ENCODE data around the gene TRERF1. TPM values are rescaled to one million over a fixed set of nuclear protein-coding genes. Genes with fewer than 3 reads are reported as not detected.

Gene TRERF1
- total RNA-seq, 4 donors from 2014 or later, result 0.47 to 0.87 (median 0.50) TPM

DNA sequence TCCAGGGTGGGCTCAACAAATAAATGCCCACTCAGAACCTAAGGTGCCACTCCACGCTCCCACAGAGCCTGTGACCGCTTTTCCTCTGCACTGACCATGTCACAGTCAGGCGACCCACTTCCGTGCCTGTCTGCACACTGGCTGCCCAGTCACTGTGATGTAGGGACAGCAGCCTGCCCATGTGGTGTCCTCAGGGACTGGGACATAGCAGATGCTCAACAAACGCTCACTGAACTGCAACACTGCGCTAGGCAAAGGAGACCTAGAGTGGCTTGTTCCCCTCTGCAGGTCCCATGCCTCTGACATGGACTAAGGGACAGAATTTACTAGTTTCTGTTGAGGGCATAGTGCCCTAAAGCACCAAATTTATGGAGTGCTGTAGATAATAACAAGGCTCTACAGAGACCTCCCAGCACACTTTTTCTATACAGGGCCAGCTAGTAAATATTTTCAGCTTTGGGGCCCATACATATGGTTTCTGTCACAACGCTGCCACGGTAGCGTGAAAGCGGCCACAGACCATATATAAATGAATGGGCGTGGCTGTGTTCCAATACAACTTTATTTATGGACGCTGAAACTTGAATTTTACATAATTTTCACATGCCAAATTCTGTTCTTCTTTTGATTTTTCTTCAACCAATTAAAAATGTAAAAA, 176.2 kb downstream of the TRERF1 start:
- no peaks in the 10 kb centered on the region for H3K9me3 ChIP-seq
- no peak overlapping the region for H3K4me3 ChIP-seq
- intact Hi-C loops (cut with DNase I; ENCODE audit: low total_unique reads) (no loop called here), in situ Hi-C loops (cut with MboI; ENCODE audit: low sequenced_read_pairs in 4 of 4) (no loop called here)
- no peaks in the 10 kb centered on the region for H3K36me3 ChIP-seq
- peak overlapping the region in 1 of 4 donors; percentile 49 for H3K27ac ChIP-seq
- peaks cover 15 to 17% of the 10 kb centered on the region in 2 donors for H3K4me1 ChIP-seq
- H3K27me3 ChIP-seq, result no peaks in the 10 kb centered on the region
- no peak for ATAC-seq
- no peak for DNase-seq
- no peak for TF ChIP-seq POLR2A (IDR thresholded peaks at IDR 0.05)
- TF ChIP-seq, protein P1, sequence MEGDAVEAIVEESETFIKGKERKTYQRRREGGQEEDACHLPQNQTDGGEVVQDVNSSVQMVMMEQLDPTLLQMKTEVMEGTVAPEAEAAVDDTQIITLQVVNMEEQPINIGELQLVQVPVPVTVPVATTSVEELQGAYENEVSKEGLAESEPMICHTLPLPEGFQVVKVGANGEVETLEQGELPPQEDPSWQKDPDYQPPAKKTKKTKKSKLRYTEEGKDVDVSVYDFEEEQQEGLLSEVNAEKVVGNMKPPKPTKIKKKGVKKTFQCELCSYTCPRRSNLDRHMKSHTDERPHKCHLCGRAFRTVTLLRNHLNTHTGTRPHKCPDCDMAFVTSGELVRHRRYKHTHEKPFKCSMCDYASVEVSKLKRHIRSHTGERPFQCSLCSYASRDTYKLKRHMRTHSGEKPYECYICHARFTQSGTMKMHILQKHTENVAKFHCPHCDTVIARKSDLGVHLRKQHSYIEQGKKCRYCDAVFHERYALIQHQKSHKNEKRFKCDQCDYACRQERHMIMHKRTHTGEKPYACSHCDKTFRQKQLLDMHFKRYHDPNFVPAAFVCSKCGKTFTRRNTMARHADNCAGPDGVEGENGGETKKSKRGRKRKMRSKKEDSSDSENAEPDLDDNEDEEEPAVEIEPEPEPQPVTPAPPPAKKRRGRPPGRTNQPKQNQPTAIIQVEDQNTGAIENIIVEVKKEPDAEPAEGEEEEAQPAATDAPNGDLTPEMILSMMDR (IDR thresholded peaks at IDR 0.05 in 4 of 5, conservative IDR thresholded peaks at IDR 0.05 in 1 of 5), result no peak

DNA sequence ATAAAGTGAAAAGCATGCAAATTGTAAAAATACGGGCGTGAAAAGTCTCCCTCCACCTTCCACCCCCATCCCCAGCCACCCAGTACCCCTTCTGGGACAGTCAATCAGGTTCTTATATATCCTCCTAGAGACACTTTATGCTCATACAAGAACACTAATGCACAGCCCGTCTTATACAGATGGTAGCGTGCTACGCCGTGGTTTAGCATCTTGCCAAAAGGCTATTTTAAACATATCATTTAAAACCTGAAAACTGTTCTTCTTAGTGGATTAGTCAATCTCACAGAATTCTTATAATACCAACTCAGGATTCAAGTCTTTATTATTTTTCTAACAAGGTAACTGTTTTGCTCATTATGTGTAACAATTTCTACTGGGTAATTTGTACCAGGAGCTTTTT, 176.8 kb downstream of the TRERF1 start:
- in situ Hi-C loops (cut with MboI; ENCODE audit: low sequenced_read_pairs in 4 of 4) (loop anchor here (25.0 kb wide), 1 partner anchor 262 kb away; no protein-coding TSS in a partner anchor), intact Hi-C loops (cut with DNase I; ENCODE audit: low total_unique reads) (no loop called here)
- no peak overlapping the region for H3K27ac ChIP-seq
- H3K4me3 ChIP-seq, result no peak overlapping the region
- no peak for DNase-seq
- peaks cover 9 to 17% of the 10 kb centered on the region in 2 donors for H3K4me1 ChIP-seq
- ATAC-seq, result no peak
- H3K36me3 ChIP-seq, result no peaks in the 10 kb centered on the region
- no peaks in the 10 kb centered on the region for H3K27me3 ChIP-seq
- TF ChIP-seq, protein P1 (IDR thresholded peaks at IDR 0.05 in 4 of 5, conservative IDR thresholded peaks at IDR 0.05 in 1 of 5), result no peak
- no peak for TF ChIP-seq POLR2A (IDR thresholded peaks at IDR 0.05)
- H3K9me3 ChIP-seq, result no peaks in the 10 kb centered on the region

GRCh38 chr6:42271834-42272805, 179.6 kb downstream of the TRERF1 start:
- in situ Hi-C loops (cut with MboI; ENCODE audit: low sequenced_read_pairs in 4 of 4) (loop anchor here (25.0 kb wide), 1 partner anchor 265 kb away; no protein-coding TSS in a partner anchor), intact Hi-C loops (cut with DNase I; ENCODE audit: low total_unique reads) (no loop called here)
- DNase-seq (no peak), ATAC-seq (no peak)
- no peak for TF ChIP-seq POLR2A (IDR thresholded peaks at IDR 0.05)
- TF ChIP-seq, protein P1 (IDR thresholded peaks at IDR 0.05 in 4 of 5, conservative IDR thresholded peaks at IDR 0.05 in 1 of 5), result no peak
- peaks cover 0 to 4% of the 10 kb centered on the region in 2 donors for H3K4me1 ChIP-seq
- no peak overlapping the region for H3K4me3 ChIP-seq
- H3K36me3 ChIP-seq, result no peaks in the 10 kb centered on the region
- no peak overlapping the region for H3K27ac ChIP-seq
- H3K27me3 ChIP-seq, result no peaks in the 10 kb centered on the region
- no peaks in the 10 kb centered on the region for H3K9me3 ChIP-seq

- no peaks in the 10 kb centered on the region for H3K4me1 ChIP-seq
- intact Hi-C loops (cut with DNase I; ENCODE audit: low total_unique reads), result no loop called here
- in situ Hi-C loops (cut with MboI; ENCODE audit: low sequenced_read_pairs in 4 of 4), result loop anchor here (25.0 kb wide), 1 partner anchor 267 kb away; no protein-coding TSS in a partner anchor
- H3K27me3 ChIP-seq, result no peaks in the 10 kb centered on the region
- no peak overlapping the region for H3K27ac ChIP-seq
- DNase-seq (no peak), ATAC-seq (no peak)
- no peak for TF ChIP-seq POLR2A (IDR thresholded peaks at IDR 0.05)
- TF ChIP-seq, protein P1 (IDR thresholded peaks at IDR 0.05 in 4 of 5, conservative IDR thresholded peaks at IDR 0.05 in 1 of 5), result no peak
- no peaks in the 10 kb centered on the region for H3K9me3 ChIP-seq
- no peak overlapping the region for H3K4me3 ChIP-seq
- no peaks in the 10 kb centered on the region for H3K36me3 ChIP-seq
Observed at GRCh38 chr6:42269974-42270510, 181.7 kb downstream of the TRERF1 start.

Measured in gastrocnemius medialis (tissue), 4 donors.